Bronchial epithelial cell (primary cell): Measurements from ENCODE around the gene HMOX2. TPM values are rescaled to one million over a fixed set of nuclear protein-coding genes. Genes with fewer than 3 reads are reported as not detected.
A peak's percentile ranks its signal among the peaks of the same experiment; 100 is the strongest.

Experiments
- DNase-seq: peaks from one replicate; pipeline ENCODE4 v3.0.0-alpha.2; 2010; ENCODE audit warnings: low read depth
- FAIRE-seq: peaks from 2 replicates; lab custom pipeline; 2011; peaks lifted over from hg19 to GRCh38; lab: Jason Lieb, UNC
- H3K27me3 ChIP-seq: 2 replicates; pipeline ENCODE4 v1.5.1; 2011; ENCODE audit warnings: low read length; ENCODE audit not compliant: control insufficient read depth, insufficient read depth
- H3K36me3 ChIP-seq: 2 replicates; pipeline ENCODE4 v1.5.1; 2011; ENCODE audit warnings: low read length; ENCODE audit not compliant: control insufficient read depth, insufficient read depth
- H3K4me3 ChIP-seq: 2 replicates; pipeline ENCODE4 v1.5.1; 2011; ENCODE audit warnings: mild to moderate bottlenecking, low read depth, low read length, control low read depth
- CTCF ChIP-seq: IDR thresholded peaks from 2 replicates; pipeline ENCODE4 v1.5.1; 2011; ENCODE audit warnings: mild to moderate bottlenecking, moderate library complexity, low read length, control low read depth, inconsistent platforms; ENCODE audit not compliant: insufficient read depth, severe bottlenecking
- total RNA-seq: library from RNA; depleted of rRNA; stranded (reverse); fragments of >200 nt; gene quantifications from 2 replicates; pipeline ENCODE4 v1.2.1, GENCODE V29; 2014

HMOX2 gene
- 66.1 and 92.7 TPM in 2 replicates for total RNA-seq

GRCh38 chr16:4475880-4476788 is at the start of gene HMOX2:
HMOX2 (plus strand) TSS chr16:4476398; CDS start chr16:4505525, 29,127 bp downstream.
- DNase-seq (peak; percentile 81), FAIRE-seq (no peak)
- Histone ChIP-seq H3K36me3 (no peaks in the 10 kb centered on the region), H3K4me3 (peak within 1 kb of the TSS; percentile 95), H3K27me3 (no peaks in the 10 kb centered on the region)
- TF ChIP-seq CTCF, result peak; percentile 53

DNA sequence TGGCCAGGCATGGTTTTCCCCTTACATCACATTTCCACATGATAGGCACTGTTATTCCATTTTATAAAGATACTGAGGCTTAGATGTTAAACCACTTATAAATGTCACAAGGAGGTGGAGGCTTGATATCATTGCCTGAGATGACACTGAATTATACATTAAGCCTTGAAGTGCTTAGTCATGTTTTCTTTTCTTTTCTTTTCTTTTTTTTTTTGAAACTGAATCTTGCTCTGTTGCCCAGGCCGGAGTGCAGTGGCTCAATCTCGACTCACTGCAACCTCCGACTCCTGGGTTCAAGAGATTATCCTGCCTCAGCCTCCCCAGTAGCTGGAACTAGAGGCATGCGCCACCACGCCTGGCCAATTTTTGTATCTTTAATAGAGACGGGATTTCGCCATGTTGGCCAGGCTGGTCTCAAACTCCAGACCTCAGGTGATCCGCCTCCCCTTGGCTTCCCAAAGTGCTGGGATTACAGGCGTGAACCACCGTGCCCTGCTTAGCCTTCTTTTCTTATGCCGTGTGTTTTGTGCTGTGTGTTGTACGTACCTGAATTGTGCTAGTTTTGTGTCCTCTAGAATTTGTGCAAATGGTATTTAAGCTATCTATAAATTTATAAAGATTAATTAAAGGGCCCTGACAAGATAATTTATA is 49.4 kb upstream of the HMOX2 start:
- DNase-seq (no peak), FAIRE-seq (no peak)
- Histone ChIP-seq H3K27me3 (no peaks in the 10 kb centered on the region), H3K36me3 (peaks cover 6% of the 10 kb centered on the region), H3K4me3 (peak overlapping the region; percentile 73)
- TF ChIP-seq CTCF, result no peak

- Histone ChIP-seq H3K27me3 (no peaks in the 10 kb centered on the region), H3K36me3 (peaks cover 6% of the 10 kb centered on the region), H3K4me3 (no peak overlapping the region)
- no peak for FAIRE-seq
- DNase-seq, result peak; percentile 61
- TF ChIP-seq CTCF, result no peak
These were observed 47.7 kb upstream of the HMOX2 start for GRCh38 chr16:4428500-4428899.

DNA sequence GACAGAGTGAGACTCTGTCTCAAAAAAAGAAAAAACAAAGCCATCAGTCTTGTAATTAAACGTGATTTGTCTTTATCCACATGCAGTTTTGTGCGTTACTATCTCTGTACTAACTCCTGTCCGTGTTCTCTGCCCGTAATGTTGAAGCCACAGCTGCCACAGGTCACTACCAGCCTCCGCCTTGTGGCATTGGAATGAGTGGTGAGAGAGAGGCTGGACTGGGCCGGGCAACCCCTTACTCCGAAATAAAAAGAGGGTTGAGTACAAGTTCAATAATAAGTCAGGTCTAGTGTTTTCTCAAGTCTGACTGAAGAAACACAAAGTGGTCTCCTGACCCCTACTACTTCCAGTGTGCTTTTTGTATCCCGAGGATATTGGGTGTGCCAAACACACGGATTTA is 45.2 kb upstream of the HMOX2 start:
- no peak overlapping the region for H3K4me3 ChIP-seq
- DNase-seq (no peak), FAIRE-seq (no peak)
- peaks cover 13% of the 10 kb centered on the region for H3K36me3 ChIP-seq
- H3K27me3 ChIP-seq, result no peaks in the 10 kb centered on the region
- no peak for TF ChIP-seq CTCF

- Histone ChIP-seq H3K36me3 (peaks cover 18% of the 10 kb centered on the region), H3K4me3 (no peak overlapping the region), H3K27me3 (no peaks in the 10 kb centered on the region)
- no peak for TF ChIP-seq CTCF
- FAIRE-seq, result no peak
- DNase-seq, result no peak
These were observed 43.0 kb upstream of the HMOX2 start for GRCh38 chr16:4433228-4433627.
